ENCODE data around the gene PSMG3.

Gene PSMG3

DNA sequence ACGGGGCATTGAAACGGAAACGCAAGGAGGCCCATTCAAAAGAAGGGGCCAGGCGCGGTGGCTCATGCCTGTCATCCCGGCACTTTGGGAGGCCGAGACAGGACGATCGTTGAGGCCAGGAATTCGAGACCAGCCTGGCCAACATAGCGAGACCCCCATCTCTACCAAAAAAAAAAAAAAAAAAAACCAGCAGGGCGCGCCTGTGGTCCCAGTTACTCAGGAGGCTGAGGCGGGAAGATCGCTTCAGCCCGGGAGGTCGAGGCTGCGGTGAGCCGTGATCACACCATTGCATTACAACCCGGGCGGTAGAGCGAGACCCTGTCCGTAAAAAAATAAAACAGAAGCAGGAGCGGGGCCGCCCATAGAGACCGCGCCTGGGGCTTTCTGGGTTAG lies 396 bp downstream of the PSMG3 start:
- peak overlapping the region; percentile 91 for H3K4me3 ChIP-seq (ENCODE audit: low read depth, low read length)
- TF ChIP-seq, protein P1, sequence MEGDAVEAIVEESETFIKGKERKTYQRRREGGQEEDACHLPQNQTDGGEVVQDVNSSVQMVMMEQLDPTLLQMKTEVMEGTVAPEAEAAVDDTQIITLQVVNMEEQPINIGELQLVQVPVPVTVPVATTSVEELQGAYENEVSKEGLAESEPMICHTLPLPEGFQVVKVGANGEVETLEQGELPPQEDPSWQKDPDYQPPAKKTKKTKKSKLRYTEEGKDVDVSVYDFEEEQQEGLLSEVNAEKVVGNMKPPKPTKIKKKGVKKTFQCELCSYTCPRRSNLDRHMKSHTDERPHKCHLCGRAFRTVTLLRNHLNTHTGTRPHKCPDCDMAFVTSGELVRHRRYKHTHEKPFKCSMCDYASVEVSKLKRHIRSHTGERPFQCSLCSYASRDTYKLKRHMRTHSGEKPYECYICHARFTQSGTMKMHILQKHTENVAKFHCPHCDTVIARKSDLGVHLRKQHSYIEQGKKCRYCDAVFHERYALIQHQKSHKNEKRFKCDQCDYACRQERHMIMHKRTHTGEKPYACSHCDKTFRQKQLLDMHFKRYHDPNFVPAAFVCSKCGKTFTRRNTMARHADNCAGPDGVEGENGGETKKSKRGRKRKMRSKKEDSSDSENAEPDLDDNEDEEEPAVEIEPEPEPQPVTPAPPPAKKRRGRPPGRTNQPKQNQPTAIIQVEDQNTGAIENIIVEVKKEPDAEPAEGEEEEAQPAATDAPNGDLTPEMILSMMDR (IDR thresholded peaks at IDR 0.05; ENCODE audit: low read depth, low read length), result no peak
- in situ Hi-C loops (cut with HindIII; ENCODE audit: low sequenced_read_pairs), result no loop called here
- DNase-seq (ENCODE audit: low read depth, low spot score), result no peak

DNA sequence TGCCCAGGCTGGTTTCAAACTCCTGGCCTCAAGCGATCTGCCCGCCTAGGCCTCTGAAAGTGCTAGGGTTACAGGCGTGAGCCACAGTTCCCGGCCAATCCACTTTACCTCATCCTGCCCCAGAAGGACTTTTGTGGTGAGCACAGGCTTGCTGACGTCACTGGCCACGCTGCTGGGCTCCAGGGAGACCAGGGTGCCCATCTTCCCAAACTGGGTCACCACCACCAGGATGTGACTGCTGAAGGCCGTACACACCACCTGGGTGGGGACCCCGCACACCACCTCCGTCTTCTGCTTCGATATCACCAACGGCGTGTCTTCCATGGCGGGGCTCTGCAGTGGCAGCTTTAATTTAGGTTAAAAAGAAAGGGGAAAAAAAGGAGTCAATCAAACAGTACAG lies 816 bp downstream of the PSMG3 start:
- TF ChIP-seq, protein P1 (IDR thresholded peaks at IDR 0.05; ENCODE audit: low read depth, low read length), result no peak
- H3K4me3 ChIP-seq (ENCODE audit: low read depth, low read length), result peak overlapping the region; percentile 91
- DNase-seq (ENCODE audit: low read depth, low spot score), result peak; percentile 27
- in situ Hi-C loops (cut with HindIII; ENCODE audit: low sequenced_read_pairs), result no loop called here

- no peak overlapping the region for H3K4me3 ChIP-seq (ENCODE audit: low read depth, low read length)
- TF ChIP-seq, protein P1 (IDR thresholded peaks at IDR 0.05; ENCODE audit: low read depth, low read length), result no peak
- in situ Hi-C loops (cut with HindIII; ENCODE audit: low sequenced_read_pairs), result no loop called here
- DNase-seq (ENCODE audit: low read depth, low spot score), result peak; percentile 90
These were observed 1.8 kb downstream of the PSMG3 start for GRCh38 chr7:1567896-1568510.

DNA sequence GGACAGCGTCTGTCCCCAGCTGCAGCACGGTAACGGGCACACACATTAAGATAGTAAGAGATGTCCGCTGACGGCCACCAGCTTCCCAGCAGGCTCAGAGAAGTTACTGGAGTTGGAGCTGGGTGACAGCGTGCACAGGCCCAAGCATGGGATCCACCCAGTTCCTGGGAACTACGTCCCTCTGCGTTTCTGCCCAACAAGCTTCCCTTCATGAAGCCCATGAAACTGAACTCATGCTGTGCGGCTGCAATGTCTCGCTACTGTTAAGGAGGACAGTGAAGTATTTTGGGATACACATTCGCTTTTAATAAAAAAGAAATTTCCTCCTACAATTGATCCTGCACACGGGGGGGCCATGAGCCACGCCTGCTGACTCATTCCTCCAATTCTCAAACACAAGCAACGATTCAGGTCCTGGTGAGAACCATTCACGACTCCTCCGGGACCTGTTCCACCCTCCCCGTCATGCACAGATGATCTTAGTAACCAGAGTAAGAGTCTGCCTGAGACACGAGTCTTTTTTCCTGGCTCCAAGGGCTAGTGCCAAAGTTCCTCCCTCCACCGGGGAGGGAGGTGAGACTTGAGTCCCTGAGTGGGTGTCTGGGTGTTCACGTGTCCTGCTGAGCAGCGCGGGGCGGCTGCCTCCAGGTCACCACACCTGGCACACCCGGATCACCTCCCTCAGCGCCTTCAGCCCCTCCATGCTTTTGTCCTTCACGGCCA lies 2.6 kb downstream of the PSMG3 start:
- peak; percentile 89 for DNase-seq (ENCODE audit: low read depth, low spot score)
- in situ Hi-C loops (cut with HindIII; ENCODE audit: low sequenced_read_pairs), result no loop called here
- TF ChIP-seq, protein P1 (IDR thresholded peaks at IDR 0.05; ENCODE audit: low read depth, low read length), result no peak
- H3K4me3 ChIP-seq (ENCODE audit: low read depth, low read length), result no peak overlapping the region

DNA sequence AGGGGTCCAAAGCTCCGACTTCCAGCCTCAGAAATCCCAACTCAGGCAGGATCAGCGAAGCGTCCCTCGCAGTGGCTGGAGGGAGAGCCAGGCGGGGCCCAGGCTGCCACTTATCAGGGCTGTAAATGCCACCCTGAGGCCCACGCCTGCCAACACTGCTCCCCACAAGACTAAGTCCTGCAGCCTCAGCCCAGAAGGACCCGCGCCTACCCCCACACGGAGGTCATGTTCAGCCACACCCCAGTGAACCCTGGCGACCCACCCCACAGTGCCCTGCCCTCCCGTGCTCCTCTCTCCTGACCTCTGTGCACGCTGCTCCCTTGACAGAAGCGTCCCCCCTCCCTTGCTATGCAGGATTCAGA lies 3.2 kb downstream of the PSMG3 start:
- TF ChIP-seq, protein P1 (IDR thresholded peaks at IDR 0.05; ENCODE audit: low read depth, low read length), result no peak
- H3K4me3 ChIP-seq (ENCODE audit: low read depth, low read length), result no peak overlapping the region
- in situ Hi-C loops (cut with HindIII; ENCODE audit: low sequenced_read_pairs), result no loop called here
- DNase-seq (ENCODE audit: low read depth, low spot score), result no peak

GRCh38 chr7:1564603-1565022 lies 5.2 kb downstream of the PSMG3 start:
- no peak for DNase-seq (ENCODE audit: low read depth, low spot score)
- TF ChIP-seq, protein P1 (IDR thresholded peaks at IDR 0.05; ENCODE audit: low read depth, low read length), result no peak
- in situ Hi-C loops (cut with HindIII; ENCODE audit: low sequenced_read_pairs), result no loop called here
- no peak overlapping the region for H3K4me3 ChIP-seq (ENCODE audit: low read depth, low read length)

All from astrocyte of the spinal cord (primary cell).